ENCODE measurements around the gene FAM20C.

FAM20C gene

DNA sequence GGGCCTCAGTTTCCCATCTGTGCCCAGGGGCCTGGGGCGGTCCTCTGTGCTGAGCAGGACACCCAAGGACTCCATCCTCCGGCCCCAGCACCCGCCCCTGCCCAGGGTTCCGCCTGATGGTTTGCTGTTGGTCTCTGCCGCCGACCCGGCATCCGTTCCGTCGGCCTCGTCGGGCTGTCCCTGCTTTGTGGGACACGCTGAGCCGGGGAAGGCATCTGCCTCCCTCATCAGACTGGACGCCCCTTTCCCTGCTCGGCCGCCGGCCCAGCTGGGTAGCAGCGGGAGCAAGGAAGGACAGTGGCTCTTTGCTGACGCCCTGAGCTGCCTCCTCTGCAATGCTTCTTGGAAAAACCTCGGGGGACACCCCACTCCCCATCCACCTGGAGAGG lies 39.5 kb downstream of the FAM20C start:
- H3K4me1 ChIP-seq (ENCODE audit: control insufficient read depth, insufficient read depth, low read length), result peaks cover 37% of the 10 kb centered on the region
- peaks cover 3% of the 10 kb centered on the region for H3K27me3 ChIP-seq (ENCODE audit: control insufficient read depth, insufficient read depth, low read length)
- H3K9me3 ChIP-seq (ENCODE audit: control insufficient read depth, low read length), result no peaks in the 10 kb centered on the region
- H3K4me3 ChIP-seq (ENCODE audit: low read length), result no peak overlapping the region
- no peak overlapping the region for H3K9ac ChIP-seq (ENCODE audit: low read length)
- no peaks in the 10 kb centered on the region for H3K36me3 ChIP-seq (ENCODE audit: control insufficient read depth, insufficient read depth, low read length)

DNA sequence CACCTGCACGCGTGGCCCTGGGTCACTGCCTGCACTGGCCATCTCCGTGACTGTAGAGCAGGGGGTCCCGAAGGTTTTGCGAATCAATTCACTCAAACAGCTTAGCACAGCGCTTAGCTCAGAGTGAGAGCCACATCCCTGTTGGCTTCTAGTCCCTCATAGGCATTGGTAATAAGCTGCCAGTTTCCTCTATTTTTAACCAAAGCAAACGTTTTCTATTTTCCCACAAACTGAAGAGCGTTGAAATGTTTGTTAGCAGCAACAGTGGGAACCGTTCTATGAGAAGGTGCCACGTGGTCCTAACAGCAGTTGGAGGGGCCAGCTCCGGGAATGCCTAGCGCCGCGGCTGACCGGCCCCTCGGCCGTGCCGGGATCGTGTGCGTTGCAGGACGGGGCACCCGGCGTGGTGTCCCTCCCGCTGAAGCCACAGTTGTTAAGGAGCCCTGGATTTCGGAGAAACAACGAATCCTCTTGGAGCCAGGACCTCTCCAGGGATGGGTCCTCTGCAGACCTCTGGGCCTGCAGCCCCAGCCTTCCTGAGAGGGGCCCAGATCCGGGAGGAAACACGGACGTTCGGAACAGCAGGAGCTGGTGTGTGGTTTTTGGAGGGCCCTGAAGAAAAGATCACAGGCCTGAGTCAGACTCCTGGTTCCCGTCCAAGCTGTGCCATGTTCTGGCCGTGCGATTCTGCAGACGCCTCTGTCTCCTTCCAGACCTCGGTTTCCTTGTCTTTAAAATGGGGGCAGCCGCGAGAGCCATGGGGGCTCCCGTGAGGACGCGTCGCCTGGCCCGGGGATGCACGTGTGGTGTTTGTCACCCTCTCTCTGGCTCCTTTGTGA lies 40.3 kb downstream of the FAM20C start:
- H3K36me3 ChIP-seq (ENCODE audit: control insufficient read depth, insufficient read depth, low read length), result no peaks in the 10 kb centered on the region
- no peak overlapping the region for H3K4me3 ChIP-seq (ENCODE audit: low read length)
- H3K9ac ChIP-seq (ENCODE audit: low read length), result no peak overlapping the region
- peaks cover 37% of the 10 kb centered on the region for H3K4me1 ChIP-seq (ENCODE audit: control insufficient read depth, insufficient read depth, low read length)
- H3K9me3 ChIP-seq (ENCODE audit: control insufficient read depth, low read length), result no peaks in the 10 kb centered on the region
- peaks cover 3% of the 10 kb centered on the region for H3K27me3 ChIP-seq (ENCODE audit: control insufficient read depth, insufficient read depth, low read length)

DNA sequence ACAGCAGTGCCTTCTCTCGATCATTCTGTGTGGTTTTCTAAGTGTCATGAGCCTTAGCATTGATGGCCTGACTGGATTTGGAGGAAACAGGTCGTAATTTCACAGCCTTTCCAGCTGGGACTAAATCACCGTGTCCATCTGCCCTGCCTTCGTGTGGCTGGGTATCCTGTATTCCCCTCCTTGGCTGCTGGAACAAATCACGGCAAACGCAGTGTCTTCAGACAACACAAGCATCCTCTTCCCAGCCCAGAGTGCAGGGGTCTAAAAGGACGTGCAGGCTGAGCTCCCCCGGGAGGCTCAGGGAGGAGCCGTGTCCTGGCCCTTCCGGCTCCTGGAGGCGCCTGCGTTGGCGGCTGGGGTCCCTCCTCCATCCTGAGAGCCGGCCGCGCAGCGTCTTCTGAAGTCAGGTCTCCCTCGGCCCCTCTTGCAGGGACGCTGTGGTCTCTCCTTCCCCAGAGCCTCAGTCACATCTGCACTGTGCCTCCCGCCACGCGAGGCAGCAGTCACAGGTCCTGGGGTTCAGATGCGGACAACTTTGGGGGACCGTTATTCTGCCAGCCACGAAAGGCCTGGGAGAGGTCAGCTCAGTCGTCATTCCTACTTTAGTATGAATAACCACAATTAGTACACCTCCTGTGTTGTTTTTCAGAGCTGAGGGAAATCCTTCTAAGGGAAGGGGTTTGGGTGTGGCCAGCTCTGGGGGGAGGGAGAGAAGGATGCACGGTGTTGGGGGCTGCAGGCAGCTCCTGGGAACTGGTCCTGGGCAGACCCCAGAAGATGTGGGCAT lies 41.1 kb downstream of the FAM20C start:
- Histone ChIP-seq H3K4me1 (ENCODE audit: control insufficient read depth, insufficient read depth, low read length) (peaks cover 34% of the 10 kb centered on the region), H3K9ac (ENCODE audit: low read length) (peak overlapping the region; percentile 47)

DNA sequence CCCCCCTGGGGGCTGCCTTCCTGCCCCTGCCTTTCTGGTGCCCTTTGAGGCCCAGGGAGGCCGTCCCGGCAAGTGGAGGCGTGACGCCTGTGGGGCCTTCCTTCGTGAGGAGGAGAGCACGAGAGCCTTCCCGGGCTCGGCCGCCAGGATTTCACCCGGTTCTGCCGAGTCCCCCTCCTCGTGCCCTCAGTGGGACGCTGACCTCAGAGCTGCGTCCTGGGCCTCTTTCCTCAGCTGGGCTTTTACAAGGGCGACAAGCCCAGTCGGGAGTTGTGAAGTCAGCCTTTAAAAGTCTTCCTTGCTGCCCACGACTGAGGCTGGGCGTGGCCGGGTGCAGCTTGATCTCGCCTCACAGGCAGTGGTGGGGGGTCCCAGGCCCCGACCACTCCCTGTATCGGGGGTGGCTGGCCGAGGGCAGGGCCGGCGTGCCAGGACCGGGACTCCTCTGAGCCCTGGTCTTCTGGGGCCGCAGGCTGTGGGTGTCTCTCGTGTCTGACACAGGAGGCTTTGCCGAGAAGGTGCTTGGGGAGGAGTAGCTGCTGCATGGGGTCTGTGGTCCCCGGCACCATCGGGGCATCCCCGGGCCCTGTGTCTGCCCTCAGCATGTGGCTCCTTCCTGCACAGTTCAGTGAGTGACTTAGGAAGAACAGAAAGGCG lies 41.8 kb downstream of the FAM20C start:
- no peak overlapping the region for H3K4me3 ChIP-seq (ENCODE audit: low read length)
- H3K27me3 ChIP-seq (ENCODE audit: control insufficient read depth, insufficient read depth, low read length), result peaks cover 3% of the 10 kb centered on the region
- H3K4me1 ChIP-seq (ENCODE audit: control insufficient read depth, insufficient read depth, low read length), result peaks cover 34% of the 10 kb centered on the region
- no peaks in the 10 kb centered on the region for H3K9me3 ChIP-seq (ENCODE audit: control insufficient read depth, low read length)
- no peaks in the 10 kb centered on the region for H3K36me3 ChIP-seq (ENCODE audit: control insufficient read depth, insufficient read depth, low read length)
- peak overlapping the region; percentile 47 for H3K9ac ChIP-seq (ENCODE audit: low read length)

More for the DNA sequence above, 41.1 kb downstream of the FAM20C start:
- no peaks in the 10 kb centered on the region for H3K9me3 ChIP-seq (ENCODE audit: control insufficient read depth, low read length)
- H3K4me3 ChIP-seq (ENCODE audit: low read length), result no peak overlapping the region
- peaks cover 3% of the 10 kb centered on the region for H3K27me3 ChIP-seq (ENCODE audit: control insufficient read depth, insufficient read depth, low read length)
- no peaks in the 10 kb centered on the region for H3K36me3 ChIP-seq (ENCODE audit: control insufficient read depth, insufficient read depth, low read length)

DNA sequence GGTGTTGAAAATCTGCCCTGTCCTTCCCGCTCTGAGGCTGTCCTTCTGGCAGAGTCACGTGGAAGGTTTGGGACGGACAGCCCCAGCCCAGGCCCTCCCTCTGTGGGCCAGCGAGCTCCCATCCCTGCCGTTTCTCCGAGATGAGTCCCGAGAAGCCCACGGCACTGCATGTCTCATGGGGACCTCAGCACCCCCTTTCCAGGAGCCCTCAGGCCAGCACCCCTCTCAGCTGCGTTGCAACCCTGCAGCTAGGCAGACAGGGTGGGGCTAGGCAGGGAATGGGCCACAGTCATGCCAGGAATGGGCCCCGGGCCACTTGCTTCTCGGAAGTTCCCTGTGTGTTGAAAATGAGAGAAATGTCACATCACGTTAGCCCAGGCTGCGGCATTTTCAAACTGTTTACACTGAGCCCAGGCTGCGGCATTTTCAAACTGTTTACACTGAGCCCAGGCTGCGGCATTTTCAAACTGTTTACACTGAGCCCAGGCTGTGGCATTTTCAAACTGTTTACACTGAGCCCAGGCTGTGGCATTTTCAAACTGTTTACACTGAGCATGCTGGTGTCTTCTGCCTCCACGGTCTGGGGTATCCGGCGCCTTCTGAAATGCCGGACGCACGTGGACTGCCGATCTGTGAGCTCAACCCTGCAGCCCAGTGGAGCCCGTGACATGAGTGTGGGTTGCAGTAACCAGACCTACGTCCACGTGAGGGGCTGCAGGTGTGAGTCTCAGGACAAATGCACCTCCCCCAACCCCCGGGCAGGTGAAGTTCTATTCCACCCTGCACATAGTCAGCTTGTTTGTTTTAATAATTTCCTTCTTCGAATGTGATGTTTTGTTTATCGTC lies 42.6 kb downstream of the FAM20C start:
- no peaks in the 10 kb centered on the region for H3K36me3 ChIP-seq (ENCODE audit: control insufficient read depth, insufficient read depth, low read length)
- peaks cover 34% of the 10 kb centered on the region for H3K4me1 ChIP-seq (ENCODE audit: control insufficient read depth, insufficient read depth, low read length)
- no peak overlapping the region for H3K4me3 ChIP-seq (ENCODE audit: low read length)
- H3K9ac ChIP-seq (ENCODE audit: low read length), result no peak overlapping the region
- H3K9me3 ChIP-seq (ENCODE audit: control insufficient read depth, low read length), result no peaks in the 10 kb centered on the region
- peaks cover 3% of the 10 kb centered on the region for H3K27me3 ChIP-seq (ENCODE audit: control insufficient read depth, insufficient read depth, low read length)

DNA sequence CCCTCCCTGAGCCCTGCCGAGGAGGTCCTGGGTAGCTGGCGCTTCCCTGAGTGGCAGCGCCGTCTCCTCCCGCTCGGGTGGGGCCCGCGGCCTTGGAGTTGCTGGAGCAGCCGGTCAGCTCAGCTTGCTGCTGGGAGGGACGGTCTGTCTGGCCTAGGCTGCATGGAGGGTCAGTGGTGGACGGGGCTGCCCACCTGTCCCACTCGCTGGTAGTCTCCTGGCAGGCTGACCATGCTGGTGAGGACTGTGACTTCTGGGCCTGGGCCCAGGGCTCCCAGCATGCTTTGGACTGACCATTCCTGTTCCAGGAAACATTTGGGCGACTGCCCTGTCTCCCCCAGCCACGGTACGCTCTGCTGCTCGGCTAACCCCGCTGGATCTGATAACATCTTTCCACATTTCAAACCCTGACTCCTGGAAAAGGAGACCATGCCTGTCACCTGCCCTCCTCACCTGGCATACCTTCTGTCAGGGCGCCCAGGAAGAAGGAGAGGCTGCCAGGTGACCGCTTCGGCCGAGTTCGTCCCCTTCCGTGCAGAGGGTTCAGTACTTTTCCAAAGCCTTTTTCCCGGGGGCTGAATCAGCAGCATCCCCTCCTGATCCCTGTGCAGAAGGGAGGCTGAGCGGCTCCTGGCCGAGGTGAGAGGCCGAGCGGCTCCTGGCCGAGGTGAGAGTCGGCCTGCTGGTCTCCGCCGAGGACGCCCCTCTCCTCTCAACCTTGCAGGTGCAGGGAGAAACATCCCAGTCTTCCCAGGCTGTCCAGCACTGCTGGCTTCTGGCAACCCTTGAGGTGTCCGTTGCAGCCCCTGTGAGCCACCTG lies 43.4 kb downstream of the FAM20C start:
- peaks cover 36% of the 10 kb centered on the region for H3K4me1 ChIP-seq (ENCODE audit: control insufficient read depth, insufficient read depth, low read length)
- H3K9ac ChIP-seq (ENCODE audit: low read length), result peak overlapping the region; percentile 6
- no peak overlapping the region for H3K4me3 ChIP-seq (ENCODE audit: low read length)
- H3K9me3 ChIP-seq (ENCODE audit: control insufficient read depth, low read length), result no peaks in the 10 kb centered on the region
- no peaks in the 10 kb centered on the region for H3K36me3 ChIP-seq (ENCODE audit: control insufficient read depth, insufficient read depth, low read length)
- H3K27me3 ChIP-seq (ENCODE audit: control insufficient read depth, insufficient read depth, low read length), result peaks cover 3% of the 10 kb centered on the region

DNA sequence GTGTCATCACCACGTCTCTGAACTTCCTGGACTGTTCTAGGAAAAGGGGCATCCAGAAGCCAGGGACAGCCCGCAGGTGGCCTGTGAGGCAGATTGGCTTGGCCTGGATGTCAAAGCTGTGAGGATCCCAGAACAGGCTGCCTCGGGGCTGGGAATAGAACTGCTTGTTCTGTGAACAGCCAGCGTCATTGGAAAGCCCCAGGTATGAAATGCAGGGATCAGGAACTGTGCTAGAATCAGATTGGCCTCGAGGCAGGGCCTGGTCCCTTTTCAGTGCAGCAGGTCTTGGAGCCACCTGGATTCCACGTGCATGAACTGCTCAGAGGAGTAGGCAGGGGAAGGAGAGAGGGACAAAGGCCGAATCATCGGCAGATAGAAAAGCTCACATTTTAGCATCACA lies 44.6 kb downstream of the FAM20C start:
- Histone ChIP-seq H3K9ac (ENCODE audit: low read length) (no peak overlapping the region), H3K4me1 (ENCODE audit: control insufficient read depth, insufficient read depth, low read length) (peaks cover 37% of the 10 kb centered on the region), H3K36me3 (ENCODE audit: control insufficient read depth, insufficient read depth, low read length) (no peaks in the 10 kb centered on the region), H3K9me3 (ENCODE audit: control insufficient read depth, low read length) (no peaks in the 10 kb centered on the region), H3K4me3 (ENCODE audit: low read length) (no peak overlapping the region), H3K27me3 (ENCODE audit: control insufficient read depth, insufficient read depth, low read length) (peaks cover 3% of the 10 kb centered on the region)

DNA sequence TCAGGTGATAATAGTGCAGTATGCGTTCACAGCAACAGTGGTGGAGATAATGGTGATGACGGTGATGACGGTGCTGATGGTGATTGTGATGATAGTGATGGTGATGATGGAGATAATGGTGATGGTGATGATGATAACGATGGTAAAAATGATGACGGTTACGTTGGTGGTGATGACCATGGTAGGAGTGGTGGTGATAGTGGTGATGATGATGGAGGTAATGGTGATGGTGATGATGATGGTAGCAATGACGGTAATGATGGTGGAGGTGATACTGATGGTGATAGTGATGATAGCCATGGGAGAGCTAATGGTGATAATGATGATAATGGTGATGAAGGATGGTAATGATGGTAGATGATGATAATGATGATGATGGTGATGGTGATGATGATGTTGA lies 45.0 kb downstream of the FAM20C start:
- Histone ChIP-seq H3K9ac (ENCODE audit: low read length) (no peak overlapping the region), H3K27me3 (ENCODE audit: control insufficient read depth, insufficient read depth, low read length) (peaks cover 3% of the 10 kb centered on the region), H3K4me3 (ENCODE audit: low read length) (no peak overlapping the region), H3K9me3 (ENCODE audit: control insufficient read depth, low read length) (no peaks in the 10 kb centered on the region), H3K36me3 (ENCODE audit: control insufficient read depth, insufficient read depth, low read length) (no peaks in the 10 kb centered on the region), H3K4me1 (ENCODE audit: control insufficient read depth, insufficient read depth, low read length) (peaks cover 32% of the 10 kb centered on the region)

DNA sequence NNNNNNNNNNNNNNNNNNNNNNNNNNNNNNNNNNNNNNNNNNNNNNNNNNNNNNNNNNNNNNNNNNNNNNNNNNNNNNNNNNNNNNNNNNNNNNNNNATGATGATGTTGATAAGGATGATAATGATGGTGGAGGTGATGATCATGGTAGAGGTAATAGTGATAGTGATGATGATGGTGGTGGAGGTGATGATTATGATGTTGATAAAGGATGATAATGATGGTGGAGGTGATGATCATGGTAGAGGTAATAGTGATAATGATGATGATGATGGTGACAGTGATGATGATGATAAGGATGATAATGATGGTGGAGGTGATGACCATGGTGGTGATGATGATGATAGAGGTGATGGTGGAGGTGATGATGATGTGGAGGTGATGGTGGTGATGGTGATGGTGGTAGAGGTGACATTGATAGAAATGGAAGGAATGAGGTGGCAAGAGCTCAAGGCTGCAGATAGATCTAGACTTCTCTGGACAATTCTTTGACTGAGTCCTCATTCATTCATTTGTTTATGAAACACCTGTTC lies 47.8 kb downstream of the FAM20C start:
- no peaks in the 10 kb centered on the region for H3K36me3 ChIP-seq (ENCODE audit: control insufficient read depth, insufficient read depth, low read length)
- H3K9me3 ChIP-seq (ENCODE audit: control insufficient read depth, low read length), result no peaks in the 10 kb centered on the region
- H3K27me3 ChIP-seq (ENCODE audit: control insufficient read depth, insufficient read depth, low read length), result no peaks in the 10 kb centered on the region
- H3K9ac ChIP-seq (ENCODE audit: low read length), result no peak overlapping the region
- peaks cover 14% of the 10 kb centered on the region for H3K4me1 ChIP-seq (ENCODE audit: control insufficient read depth, insufficient read depth, low read length)
- H3K4me3 ChIP-seq (ENCODE audit: low read length), result no peak overlapping the region

DNA sequence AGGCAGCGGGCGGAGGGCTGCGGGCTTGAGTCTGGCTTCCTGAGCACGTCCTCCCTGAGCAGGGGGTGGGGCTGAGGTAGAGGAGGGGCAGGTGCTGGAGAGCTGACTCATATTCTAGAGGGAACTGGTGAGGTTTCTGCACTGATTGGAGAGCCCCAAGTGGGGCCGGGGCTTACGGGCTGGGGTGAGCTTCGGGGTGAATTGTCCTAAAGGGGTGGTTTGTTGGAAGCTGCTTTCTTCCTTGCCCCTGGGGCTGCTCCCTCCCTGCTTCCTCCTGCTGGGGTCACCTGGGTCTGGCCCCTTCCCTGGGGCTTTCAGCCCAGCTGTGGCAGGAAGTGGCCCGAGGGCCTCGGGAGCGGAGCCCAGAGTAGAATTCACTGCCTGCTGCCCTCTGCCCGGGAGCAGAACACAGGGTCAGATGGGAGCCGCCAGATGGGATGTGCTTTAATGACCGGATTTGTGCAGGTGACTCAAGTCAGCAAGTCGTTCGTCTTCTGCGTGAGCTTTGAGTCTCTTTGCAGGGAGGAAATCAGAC lies 48.6 kb downstream of the FAM20C start:
- H3K9ac ChIP-seq (ENCODE audit: low read length), result no peak overlapping the region
- H3K9me3 ChIP-seq (ENCODE audit: control insufficient read depth, low read length), result no peaks in the 10 kb centered on the region
- no peaks in the 10 kb centered on the region for H3K27me3 ChIP-seq (ENCODE audit: control insufficient read depth, insufficient read depth, low read length)
- H3K4me1 ChIP-seq (ENCODE audit: control insufficient read depth, insufficient read depth, low read length), result peaks cover 11% of the 10 kb centered on the region
- no peak overlapping the region for H3K4me3 ChIP-seq (ENCODE audit: low read length)
- H3K36me3 ChIP-seq (ENCODE audit: control insufficient read depth, insufficient read depth, low read length), result no peaks in the 10 kb centered on the region

Data from mucosa of stomach (tissue), 1 donor.